Measurements from ENCODE around the gene HINT2. TPM values are rescaled to one million over a fixed set of nuclear protein-coding genes. Genes with fewer than 3 reads are reported as not detected.

Gene HINT2
- total and polyA plus RNA-seq, 2 donors (not counting 1 experiment from before 2014, with no cell fraction given) = 31.9 to 33.6 TPM

GRCh38 chr9:35769763-35770162 lies 45.1 kb downstream of the HINT2 start:
- H3K27me3 ChIP-seq (replicated peaks in 1 of 4; ENCODE audit: control extremely low read depth in 1 of 4, control insufficient read depth in 3 of 4, insufficient read depth in 4 of 4, low read length in 3 of 4) = no peaks in the 10 kb centered on the region
- intact Hi-C loops (cut with micrococcal nuclease) = no loop called here
- H3K4me3 ChIP-seq (ENCODE audit: control extremely low read depth in 1 of 5, extremely low read depth in 1 of 5, insufficient read depth in 1 of 5, low read depth in 2 of 5, low read length in 4 of 5) = no peak overlapping the region
- H3K27ac Mint-ChIP-seq = no peak overlapping the region
- peaks cover 0 to under 1% of the 10 kb centered on the region in 2 donors for H3K4me1 ChIP-seq (ENCODE audit: control insufficient read depth in 2 of 2, insufficient read depth in 2 of 2, low read length in 2 of 2)
- TF ChIP-seq CTCF (IDR thresholded peaks at IDR 0.05) (no peak), EZH2 (IDR thresholded peaks at IDR 0.05; ENCODE audit: borderline replicate concordance, insufficient read depth, low read depth, low read length, poor library complexity, severe bottlenecking) (no peak)
- peaks cover 54% of the 10 kb centered on the region for H4K20me1 ChIP-seq (ENCODE audit: control insufficient read depth, insufficient read depth, low read length, poor library complexity, severe bottlenecking)
- H3K4me1 Mint-ChIP-seq = peaks cover 5% of the 10 kb centered on the region
- H3K9me3 Mint-ChIP-seq (ENCODE audit: insufficient read depth) = no peaks in the 10 kb centered on the region
- DNase-seq (no peak), ATAC-seq (ENCODE audit: low read depth) (no peak)
- H3K27ac ChIP-seq (ENCODE audit: low read length in 2 of 2) = no peak overlapping the region
- CTCF ChIA-PET = interaction anchor here (0.6 to 3.8 kb wide), 5 partner anchors 12 to 112 kb away, joined by 3 to 22 read pairs (median 4); partner anchors contain the start of gene RMRP
- 100% methylated on average over 1 of the region's 1 CpG for WGBS (ENCODE audit: insufficient coverage)
- H3K27me3 Mint-ChIP-seq = no peaks in the 10 kb centered on the region
- no peak overlapping the region for H3K9ac ChIP-seq (ENCODE audit: low read length)
- peaks cover 73% of the 10 kb centered on the region for H3K79me2 ChIP-seq (ENCODE audit: control insufficient read depth, insufficient read depth, low read length)
- H3K4me3 Mint-ChIP-seq = no peak overlapping the region
- H2AFZ ChIP-seq (ENCODE audit: insufficient read depth, low read depth, low read length, poor library complexity, severe bottlenecking) = no peak overlapping the region
- POLR2A ChIA-PET = no interaction called here
- peaks cover 2 to 17% of the 10 kb centered on the region in 2 experiments for H3K36me3 ChIP-seq (replicated peaks in 1 of 2; ENCODE audit: control extremely low read depth in 1 of 2, control insufficient read depth in 1 of 2, extremely low read depth in 1 of 2, insufficient read depth in 2 of 2, low read length in 1 of 2)
- no peak overlapping the region for H3K4me2 ChIP-seq (replicated peaks; ENCODE audit: low read depth, low read length, poor library complexity, severe bottlenecking)
- no peaks in the 10 kb centered on the region for H3K9me3 ChIP-seq (ENCODE audit: control extremely low read depth in 1 of 3, control insufficient read depth in 2 of 3, insufficient read depth in 1 of 3, low read length in 2 of 3)

- TF ChIP-seq CTCF (IDR thresholded peaks at IDR 0.05) (no peak), EZH2 (IDR thresholded peaks at IDR 0.05; ENCODE audit: borderline replicate concordance, insufficient read depth, low read depth, low read length, poor library complexity, severe bottlenecking) (no peak)
- H3K4me2 ChIP-seq (replicated peaks; ENCODE audit: low read depth, low read length, poor library complexity, severe bottlenecking) = no peak overlapping the region
- H3K4me3 Mint-ChIP-seq = no peak overlapping the region
- intact Hi-C loops (cut with micrococcal nuclease) = no loop called here
- no peak for DNase-seq
- no peaks in the 10 kb centered on the region for H3K27me3 Mint-ChIP-seq
- WGBS (ENCODE audit: insufficient coverage) = no CpG with 5 or more reads among the region's 1 CpG
- peaks cover 12% of the 10 kb centered on the region for H3K4me1 Mint-ChIP-seq
- peaks cover 85% of the 10 kb centered on the region for H3K79me2 ChIP-seq (ENCODE audit: control insufficient read depth, insufficient read depth, low read length)
- H3K9me3 ChIP-seq (ENCODE audit: control extremely low read depth in 1 of 3, control insufficient read depth in 2 of 3, insufficient read depth in 1 of 3, low read length in 2 of 3) = peaks cover 0 to 2% (median 0%) of the 10 kb centered on the region in 3 donors
- H3K9ac ChIP-seq (ENCODE audit: low read length) = no peak overlapping the region
- no peaks in the 10 kb centered on the region for H3K4me1 ChIP-seq (ENCODE audit: control insufficient read depth in 2 of 2, insufficient read depth in 2 of 2, low read length in 2 of 2)
- no peak overlapping the region for H3K27ac ChIP-seq (ENCODE audit: low read length in 2 of 2)
- no peak overlapping the region for H3K4me3 ChIP-seq (ENCODE audit: control extremely low read depth in 1 of 5, extremely low read depth in 1 of 5, insufficient read depth in 1 of 5, low read depth in 2 of 5, low read length in 4 of 5)
- ATAC-seq (ENCODE audit: low read depth) = no peak
- H3K36me3 ChIP-seq (replicated peaks in 1 of 2; ENCODE audit: control extremely low read depth in 1 of 2, control insufficient read depth in 1 of 2, extremely low read depth in 1 of 2, insufficient read depth in 2 of 2, low read length in 1 of 2) = peaks cover 2 to 17% of the 10 kb centered on the region in 2 experiments
- H3K27ac Mint-ChIP-seq = no peak overlapping the region
- ChIA-PET CTCF (interaction anchor here (1.0 kb wide), 1 partner anchor 8 kb away, joined by 3 read pairs; no protein-coding TSS in a partner anchor), POLR2A (interaction anchor here (0.7 kb wide), 2 partner anchors 9 to 23 kb away, joined by 7 to 11 read pairs; no protein-coding TSS in a partner anchor)
- H4K20me1 ChIP-seq (ENCODE audit: control insufficient read depth, insufficient read depth, low read length, poor library complexity, severe bottlenecking) = peaks cover 62% of the 10 kb centered on the region
- no peaks in the 10 kb centered on the region for H3K27me3 ChIP-seq (replicated peaks in 1 of 4; ENCODE audit: control extremely low read depth in 1 of 4, control insufficient read depth in 3 of 4, insufficient read depth in 4 of 4, low read length in 3 of 4)
- H3K9me3 Mint-ChIP-seq (ENCODE audit: insufficient read depth) = no peaks in the 10 kb centered on the region
- H2AFZ ChIP-seq (ENCODE audit: insufficient read depth, low read depth, low read length, poor library complexity, severe bottlenecking) = no peak overlapping the region
Observed at GRCh38 chr9:35767458-35767857, 47.4 kb downstream of the HINT2 start.

Data from B cell (primary cell).